ENCODE results near the gene SERF2.

GRCh38 chr15:43751885-43752284, 40.2 kb upstream of the SERF2 start:
- TF ChIP-seq CTCF (conservative IDR thresholded peaks at IDR 0.05) (no peak), ZFX (IDR thresholded peaks at IDR 0.05) (no peak)
